ENCODE results near the gene P3H1.
A peak's percentile ranks its signal among the peaks of the same experiment; 100 is the strongest.
"Not testable (repeated sequence)": the region's sequence is repeated elsewhere in the genome, so short reads cannot be mapped to it uniquely, and the experiment has no call there.

Gene P3H1

DNA sequence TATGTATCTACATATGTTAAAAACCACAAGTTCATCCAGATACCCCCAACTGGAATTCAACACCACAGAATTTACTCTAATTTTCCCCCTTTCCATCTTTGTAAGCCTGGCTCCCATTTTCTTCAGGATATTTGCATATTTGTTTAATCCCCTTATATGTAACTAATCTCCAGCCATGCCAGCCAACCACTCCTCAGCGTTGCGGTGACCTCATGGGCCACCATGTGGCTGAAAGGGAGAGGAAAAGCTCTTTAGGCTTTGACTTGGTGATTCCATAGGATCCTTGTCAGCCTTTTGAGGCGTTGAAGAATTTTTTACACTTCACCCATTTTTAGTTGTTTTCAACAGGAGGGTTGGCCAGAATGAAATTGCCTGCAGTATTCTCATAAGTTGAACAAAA, 36.8 kb downstream of the P3H1 start:
- peak in 1 of 2 experiments; percentile 28 for DNase-seq

DNA sequence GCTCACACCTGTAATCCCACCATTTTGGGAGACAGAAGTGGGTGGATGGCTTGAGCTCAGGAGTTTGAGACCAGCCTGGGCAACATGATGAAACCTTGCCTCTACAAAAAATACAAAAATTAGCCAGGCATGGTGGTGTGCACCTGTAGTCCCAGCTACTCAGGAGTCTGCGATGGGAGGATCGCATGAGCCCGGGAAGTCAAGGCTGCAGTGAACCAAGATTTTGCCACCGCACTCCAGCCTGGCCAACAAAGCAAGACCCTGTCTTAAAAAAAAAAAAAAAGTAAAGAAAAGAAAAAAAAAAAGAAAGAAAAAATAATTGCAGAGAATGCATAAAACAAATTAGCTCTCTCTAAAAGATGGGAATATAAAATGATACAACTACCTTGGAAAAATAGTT, 41.0 kb downstream of the P3H1 start:
- DNase-seq: not testable (repeated sequence)

DNA sequence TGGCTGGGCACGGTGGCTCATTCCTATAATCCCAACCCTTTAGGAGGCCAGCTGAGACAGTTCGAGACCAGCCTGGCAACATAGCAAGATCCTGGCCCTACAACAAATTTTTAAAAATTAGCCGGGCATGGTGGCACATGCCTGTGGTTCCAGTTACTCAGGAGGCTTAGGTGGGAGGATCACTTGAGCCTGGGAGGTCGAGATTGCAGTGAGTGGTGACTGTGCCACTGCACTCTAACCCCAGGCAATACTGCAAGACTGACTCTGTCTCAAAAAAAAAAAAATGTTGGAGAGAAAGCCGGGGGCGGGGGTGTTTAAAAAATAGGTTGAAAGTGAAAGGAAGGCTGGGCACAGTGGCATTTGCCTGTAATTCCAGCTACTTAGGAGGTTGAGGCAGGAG, 43.3 kb downstream of the P3H1 start:
- DNase-seq: no peak

DNA sequence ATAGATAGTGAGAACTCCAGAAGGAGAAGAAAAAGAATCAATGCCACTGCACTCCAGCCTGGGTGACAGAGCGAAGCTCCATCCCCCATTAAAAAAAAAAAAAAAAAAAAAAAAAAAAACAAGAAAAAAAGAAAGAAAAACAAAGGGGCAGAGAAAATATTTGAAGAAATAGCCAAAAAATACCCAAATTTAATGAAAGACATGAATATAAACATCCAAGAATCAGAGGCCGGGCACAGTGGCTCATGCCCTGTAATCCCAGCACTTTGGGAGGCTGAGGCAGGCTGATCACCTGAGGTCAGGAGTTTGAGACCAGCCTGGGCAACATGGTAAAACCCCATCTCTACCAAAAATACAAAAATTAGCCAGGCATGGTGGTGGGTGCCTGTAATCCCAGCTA, 44.4 kb downstream of the P3H1 start:
- DNase-seq: not testable (repeated sequence)

DNA sequence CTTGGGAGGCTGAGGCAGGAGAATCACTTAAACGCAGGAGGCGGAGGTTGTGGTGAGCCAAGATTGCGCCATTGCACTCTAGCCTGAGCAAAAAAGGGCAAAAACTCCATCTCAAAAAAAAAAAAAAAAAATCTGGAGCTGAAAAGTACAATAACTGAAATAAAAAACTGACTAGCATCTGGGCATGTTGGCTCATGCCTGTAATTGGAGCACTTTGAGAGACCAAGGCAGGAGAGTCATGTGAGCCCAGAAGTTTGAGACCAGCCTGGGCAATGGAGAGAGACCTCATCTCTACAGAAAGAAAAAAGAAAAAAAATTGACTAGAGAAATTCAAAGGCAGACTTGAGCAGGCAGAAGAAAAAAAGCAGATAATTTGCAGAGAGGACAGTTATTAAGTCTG, 44.9 kb downstream of the P3H1 start:
- DNase-seq: no peak

DNA sequence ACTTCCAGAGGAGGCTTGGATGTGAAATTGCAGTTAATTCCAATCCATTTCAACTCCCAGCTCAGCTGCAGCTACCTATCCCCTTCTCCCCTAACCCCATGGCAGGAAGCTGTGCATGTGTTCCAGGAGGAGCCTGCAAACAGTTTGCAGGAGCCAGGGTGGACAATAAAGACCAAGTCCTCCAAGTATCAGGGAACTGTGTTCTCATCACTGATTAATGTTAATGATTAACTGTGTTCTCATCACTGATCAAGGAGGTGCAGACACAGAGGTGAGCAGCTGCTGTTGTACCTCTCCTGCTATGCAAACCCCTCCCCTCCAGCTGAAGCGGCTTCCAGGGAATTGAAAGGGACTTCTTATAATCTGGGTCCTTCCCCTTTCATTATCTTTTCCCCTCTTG, 46.0 kb downstream of the P3H1 start:
- peak; percentile 55 to 81 for DNase-seq

DNA sequence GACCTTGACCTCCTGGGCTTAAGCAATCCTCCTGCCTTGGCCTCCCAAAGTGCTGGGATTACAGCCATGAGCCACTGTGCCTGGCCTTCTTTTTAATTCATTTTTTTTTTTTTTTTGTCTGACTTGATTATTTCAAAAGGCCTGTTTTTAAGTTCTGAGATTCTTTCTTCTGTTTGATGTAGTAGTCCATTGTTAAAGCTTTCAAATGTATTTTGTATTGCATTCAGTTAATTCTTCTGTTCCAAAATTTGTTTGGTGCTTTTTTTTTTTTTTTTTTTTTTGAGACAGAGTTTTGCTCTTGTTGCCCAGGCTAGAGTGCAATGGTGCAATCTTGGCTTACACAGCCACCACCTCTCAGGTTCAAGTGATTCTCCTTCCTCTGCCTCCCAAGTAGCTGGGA, 52.4 kb downstream of the P3H1 start:
- not testable (repeated sequence) for DNase-seq

DNA sequence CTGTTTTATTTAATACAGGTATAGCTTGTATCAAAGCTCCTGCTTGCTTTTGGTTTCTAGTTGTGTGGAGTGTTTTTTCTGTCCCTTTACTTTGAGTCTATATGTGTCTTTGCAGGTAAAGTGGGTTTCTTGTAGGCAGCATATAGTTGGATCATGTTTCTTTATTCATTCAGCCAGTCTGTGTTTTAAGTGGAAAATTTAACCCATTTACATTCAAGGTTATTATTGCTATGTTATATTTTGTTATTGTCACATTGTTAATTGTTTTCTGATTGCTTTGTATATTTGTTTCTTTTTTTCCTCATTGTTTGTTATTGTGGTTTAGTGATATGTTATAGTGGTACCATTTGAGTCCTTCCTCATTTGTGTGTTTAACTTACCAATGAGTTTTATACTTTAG, 53.5 kb downstream of the P3H1 start:
- no peak for DNase-seq

DNA sequence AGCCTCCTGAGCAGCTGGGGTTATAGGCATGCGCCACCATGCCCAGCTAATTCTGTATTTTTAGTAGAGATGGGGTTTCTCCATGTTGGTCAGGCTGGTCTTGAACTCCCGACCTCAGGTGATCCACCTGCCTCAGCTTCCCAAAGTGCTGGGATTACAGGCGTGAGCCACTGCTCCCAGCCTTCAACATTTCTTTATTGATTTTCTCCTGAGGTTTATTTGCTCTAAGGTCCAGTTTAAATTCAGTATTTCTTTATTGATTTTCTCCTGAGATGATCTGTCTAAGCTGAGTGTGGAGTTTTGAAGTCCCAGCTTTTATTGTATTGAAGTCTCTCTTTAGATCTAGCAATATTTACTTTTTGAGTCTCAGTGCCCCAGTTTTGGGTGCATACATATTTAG, 54.0 kb downstream of the P3H1 start:
- not testable (repeated sequence) for DNase-seq

DNA sequence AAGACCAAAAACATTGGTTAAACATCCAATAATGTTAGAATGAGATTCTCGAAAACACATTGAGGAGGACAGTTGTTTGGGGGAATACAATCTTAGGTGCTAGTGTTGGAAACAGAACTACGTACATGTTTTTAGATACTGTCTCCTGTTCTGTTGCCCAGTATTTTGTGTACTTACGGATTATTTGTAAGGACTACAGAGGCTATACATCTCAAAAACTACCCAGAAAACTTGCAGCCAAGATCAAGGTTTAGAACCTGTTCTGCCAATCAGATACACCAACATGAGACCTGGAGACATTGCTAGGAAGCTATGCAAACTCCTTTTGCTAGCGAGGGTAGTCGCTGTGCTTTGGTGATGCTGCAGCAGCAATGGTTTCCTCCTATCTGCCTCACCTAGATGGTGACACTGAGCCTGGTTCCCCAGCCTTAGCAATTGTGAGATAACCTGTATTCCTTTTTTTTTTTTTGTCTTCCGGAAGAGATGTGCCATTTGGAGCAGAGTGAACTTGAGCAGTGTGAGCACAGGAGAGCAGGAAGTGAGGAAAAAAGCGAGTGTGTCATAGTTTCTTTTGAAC, 62.9 kb downstream of the P3H1 start:
- no peak for DNase-seq

DNA sequence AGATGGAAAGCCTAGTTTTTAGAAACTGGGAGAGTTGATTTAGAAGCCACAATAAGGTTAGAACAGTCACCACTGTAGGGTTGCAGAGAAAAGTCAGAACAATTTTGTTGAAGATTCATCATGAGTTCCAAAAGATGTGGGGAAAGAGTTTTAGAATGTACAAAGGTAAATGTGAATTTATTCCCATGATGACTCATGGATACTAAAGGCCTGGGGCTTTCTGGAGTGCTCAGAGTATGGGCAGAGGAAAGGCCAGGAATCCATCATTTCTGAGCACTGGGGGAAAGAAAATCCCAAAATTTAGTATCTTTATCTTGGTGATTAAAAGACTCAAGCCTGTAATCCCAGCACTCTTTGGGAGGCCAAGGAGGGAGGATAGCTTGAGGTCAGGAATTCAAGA, 66.8 kb downstream of the P3H1 start:
- no peak for DNase-seq

DNA sequence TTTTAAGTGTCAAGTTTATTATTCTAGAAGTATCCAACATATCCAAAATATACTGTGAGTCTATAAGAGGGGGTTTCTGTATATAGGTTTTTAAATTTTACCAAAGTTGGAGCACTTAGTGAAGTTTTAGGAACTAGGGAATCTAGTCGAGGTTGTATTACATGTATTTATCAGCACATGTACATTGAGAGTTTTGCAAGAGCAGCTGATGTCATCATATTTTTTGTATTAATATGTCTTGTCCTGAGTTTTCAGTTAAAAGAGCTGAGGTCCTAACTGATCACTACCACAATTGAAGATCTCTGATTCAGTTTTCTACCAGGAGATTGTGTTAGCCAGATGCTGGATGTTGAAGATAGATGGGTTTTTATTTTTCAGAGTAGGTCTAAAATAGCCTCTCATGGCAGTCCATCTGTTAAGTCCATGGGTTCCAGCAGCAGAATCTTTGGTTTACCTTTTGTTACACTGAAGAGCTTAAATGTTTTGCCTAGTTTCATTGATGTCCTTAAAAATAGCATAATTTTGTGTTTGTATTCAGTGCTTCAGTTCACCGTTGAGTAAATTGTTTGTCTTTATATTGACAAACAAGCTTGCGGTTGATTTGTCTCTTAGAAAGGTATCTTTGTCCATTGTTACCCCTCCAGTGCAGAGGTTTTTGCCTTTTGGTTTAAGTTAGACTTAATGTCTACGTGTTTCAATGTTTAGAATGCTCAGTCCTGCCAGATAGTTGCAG, 68.6 kb downstream of the P3H1 start:
- DNase-seq: no peak

Measured in NCI-H526 (cell line).